Lower lobe of right lung (tissue), 2 donors: ENCODE data around the gene AHCYL1. TPM values are rescaled to one million over a fixed set of nuclear protein-coding genes. Genes with fewer than 3 reads are reported as not detected.

Experiments
- ATAC-seq, 2 donors: fragments of 200-7000 bp; cut with Tn5 transposase; one replicate each; pipeline ENCODE4 v1.9.1; 2020 to 2022; ENCODE audit warnings: mild to moderate bottlenecking in 2 of 2, moderate library complexity in 2 of 2
- DNase-seq: peaks from one replicate; pipeline ENCODE4 v3.0.0-alpha.2; 2020
- H3K27ac ChIP-seq: fragments of 200-600 bp; one replicate; pipeline ENCODE4 v1.8.0; 2022
- H3K27me3 ChIP-seq: fragments of 200-600 bp; one replicate; pipeline ENCODE4 v1.8.0; 2022; ENCODE audit warnings: low read depth
- H3K36me3 ChIP-seq: fragments of 200-600 bp; one replicate; pipeline ENCODE4 v1.8.0; 2022; ENCODE audit warnings: mild to moderate bottlenecking
- H3K4me1 ChIP-seq: fragments of 200-600 bp; one replicate; pipeline ENCODE4 v1.8.0; 2022
- H3K4me3 ChIP-seq: fragments of 200-600 bp; one replicate; pipeline ENCODE4 v1.8.0; 2022; ENCODE audit warnings: mild to moderate bottlenecking
- H3K9me3 ChIP-seq: fragments of 200-600 bp; one replicate; pipeline ENCODE4 v1.8.0; 2022
- intact Hi-C: fragments of 100-400 bp; cut with DNase I; formaldehyde crosslinking; loops from one replicate; pipeline ENCODE4 v1.11.0; 2022
- total RNA-seq: library from RNA; stranded (reverse); fragmentation: NEBNext Ultra II Directional; extraction: Animal tissue kit (Norgen Biotek cat#: 25700); gene quantifications from one replicate; pipeline ENCODE4 v1.2.1, GENCODE V29; 2021
- TF ChIP-seq, protein P1 (sequence below): fragments of 200-600 bp; IDR thresholded peaks from one replicate; pipeline ENCODE4 v1.8.0; 2022; ENCODE audit warnings: antibody characterized with exemption, mild to moderate bottlenecking
- donor health status: DM: no; HTN: yes; CAD: no; lungs with severe emphysema.

The AHCYL1 gene
- total RNA-seq, 1 donor from 2014 or later = 83.9 TPM

DNA sequence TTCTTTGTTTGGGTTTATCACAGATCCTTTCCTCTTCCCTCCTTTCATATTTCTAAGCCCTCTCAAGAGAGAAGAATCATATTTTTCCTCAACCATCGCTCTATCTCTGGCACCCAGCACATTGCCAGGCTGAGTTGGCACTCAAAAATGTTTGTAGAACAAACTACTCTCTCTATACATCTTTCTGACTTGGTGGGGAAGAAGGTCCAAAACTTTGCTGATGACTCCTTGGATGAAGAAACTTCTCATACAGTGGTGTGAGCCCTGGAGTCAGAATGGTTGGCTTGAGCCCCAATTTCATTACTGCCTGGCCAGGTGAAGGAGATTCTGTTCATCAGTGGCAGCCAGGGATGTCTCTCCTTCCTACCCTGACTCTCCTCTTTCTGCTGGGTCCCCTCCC lies 74.0 kb downstream of the AHCYL1 start:
- H3K36me3 ChIP-seq = peaks cover 54% of the 10 kb centered on the region
- peaks cover 3% of the 10 kb centered on the region for H3K4me1 ChIP-seq
- no peak for DNase-seq
- no peak overlapping the region for H3K4me3 ChIP-seq
- no peak for ATAC-seq
- H3K27me3 ChIP-seq = no peaks in the 10 kb centered on the region
- TF ChIP-seq, protein P1, sequence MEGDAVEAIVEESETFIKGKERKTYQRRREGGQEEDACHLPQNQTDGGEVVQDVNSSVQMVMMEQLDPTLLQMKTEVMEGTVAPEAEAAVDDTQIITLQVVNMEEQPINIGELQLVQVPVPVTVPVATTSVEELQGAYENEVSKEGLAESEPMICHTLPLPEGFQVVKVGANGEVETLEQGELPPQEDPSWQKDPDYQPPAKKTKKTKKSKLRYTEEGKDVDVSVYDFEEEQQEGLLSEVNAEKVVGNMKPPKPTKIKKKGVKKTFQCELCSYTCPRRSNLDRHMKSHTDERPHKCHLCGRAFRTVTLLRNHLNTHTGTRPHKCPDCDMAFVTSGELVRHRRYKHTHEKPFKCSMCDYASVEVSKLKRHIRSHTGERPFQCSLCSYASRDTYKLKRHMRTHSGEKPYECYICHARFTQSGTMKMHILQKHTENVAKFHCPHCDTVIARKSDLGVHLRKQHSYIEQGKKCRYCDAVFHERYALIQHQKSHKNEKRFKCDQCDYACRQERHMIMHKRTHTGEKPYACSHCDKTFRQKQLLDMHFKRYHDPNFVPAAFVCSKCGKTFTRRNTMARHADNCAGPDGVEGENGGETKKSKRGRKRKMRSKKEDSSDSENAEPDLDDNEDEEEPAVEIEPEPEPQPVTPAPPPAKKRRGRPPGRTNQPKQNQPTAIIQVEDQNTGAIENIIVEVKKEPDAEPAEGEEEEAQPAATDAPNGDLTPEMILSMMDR = no peak
- H3K9me3 ChIP-seq = no peaks in the 10 kb centered on the region
- no peak overlapping the region for H3K27ac ChIP-seq
- intact Hi-C loops = no loop called here

DNA sequence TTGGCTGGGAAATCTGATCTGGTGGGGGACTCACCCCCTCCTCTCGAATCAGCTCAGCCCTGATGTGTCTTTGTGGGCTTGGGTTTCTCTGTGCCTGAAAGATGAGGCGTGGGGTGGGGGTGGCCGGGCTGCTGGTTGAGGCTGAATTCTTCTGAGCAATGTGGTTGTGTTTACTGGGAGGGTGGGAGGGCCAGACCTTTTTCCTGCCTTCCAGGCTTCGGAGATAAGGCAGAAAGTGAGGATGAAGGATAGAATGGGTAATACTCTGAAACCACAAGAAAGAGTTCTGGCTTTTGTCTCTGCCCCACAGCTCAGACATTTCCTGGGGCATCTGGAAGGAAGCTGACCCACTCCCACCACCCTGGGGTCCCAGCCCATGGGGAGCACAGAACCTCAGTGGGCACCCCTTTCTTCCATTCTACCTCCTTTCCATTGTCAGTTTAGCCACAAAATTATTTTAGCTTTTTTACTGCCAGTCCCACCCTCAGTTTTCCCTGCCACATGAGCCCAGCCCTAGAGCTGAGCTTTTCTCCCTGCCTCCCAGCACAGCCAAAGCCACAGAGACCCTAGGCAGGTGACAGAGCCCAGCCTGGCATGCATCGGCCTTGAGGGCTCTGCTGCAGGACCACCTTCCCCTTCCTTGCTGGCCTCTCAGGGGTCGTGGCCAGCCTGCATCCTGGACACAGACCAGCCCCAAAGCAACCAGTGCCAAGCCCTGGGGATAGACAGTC lies 74.7 kb downstream of the AHCYL1 start:
- H3K4me1 ChIP-seq = peaks cover 3% of the 10 kb centered on the region
- intact Hi-C loops = no loop called here
- H3K27ac ChIP-seq = no peak overlapping the region
- H3K4me3 ChIP-seq = no peak overlapping the region
- no peaks in the 10 kb centered on the region for H3K27me3 ChIP-seq
- no peak for DNase-seq
- H3K36me3 ChIP-seq = peaks cover 47% of the 10 kb centered on the region
- TF ChIP-seq, protein P1 = no peak
- no peaks in the 10 kb centered on the region for H3K9me3 ChIP-seq
- ATAC-seq = no peak

DNA sequence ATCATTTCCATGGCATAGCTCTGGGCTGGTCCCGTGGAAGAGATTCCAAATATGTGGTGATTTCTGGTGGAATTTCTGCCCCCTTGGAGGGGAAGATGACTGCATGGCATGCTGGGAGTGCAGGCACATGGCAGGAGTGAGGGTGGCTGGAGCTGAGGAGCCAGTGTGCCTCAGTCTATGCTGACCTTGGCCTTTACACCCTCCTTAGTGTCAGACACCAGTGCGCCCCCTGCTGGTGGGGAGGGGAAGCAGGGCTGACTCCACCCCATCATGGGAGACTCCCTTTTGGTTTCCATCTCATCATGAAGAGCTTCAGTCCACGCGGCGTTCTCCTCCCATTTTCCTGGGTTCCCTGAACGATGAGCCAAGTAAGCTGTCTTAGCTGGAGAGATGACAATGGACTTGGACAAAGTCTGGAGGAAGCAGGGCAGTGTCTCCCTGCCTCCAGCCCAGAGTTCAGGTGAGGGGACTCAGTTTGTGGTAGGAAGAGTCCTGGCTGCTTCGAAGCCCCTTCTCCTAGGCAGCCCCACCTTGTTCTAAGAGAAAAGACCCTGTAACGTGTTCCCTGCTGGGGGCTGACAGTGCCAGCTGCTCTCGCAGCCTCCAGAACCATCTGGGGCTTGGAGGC lies 75.6 kb downstream of the AHCYL1 start:
- peaks cover 39% of the 10 kb centered on the region for H3K36me3 ChIP-seq
- peak; percentile 74 for DNase-seq
- H3K27ac ChIP-seq = no peak overlapping the region
- no peaks in the 10 kb centered on the region for H3K27me3 ChIP-seq
- H3K9me3 ChIP-seq = no peaks in the 10 kb centered on the region
- H3K4me3 ChIP-seq = no peak overlapping the region
- TF ChIP-seq, protein P1 = peak; percentile 83
- H3K4me1 ChIP-seq = peaks cover 3% of the 10 kb centered on the region
- peak; percentile 68 to 69 for ATAC-seq
- intact Hi-C loops = no loop called here

DNA sequence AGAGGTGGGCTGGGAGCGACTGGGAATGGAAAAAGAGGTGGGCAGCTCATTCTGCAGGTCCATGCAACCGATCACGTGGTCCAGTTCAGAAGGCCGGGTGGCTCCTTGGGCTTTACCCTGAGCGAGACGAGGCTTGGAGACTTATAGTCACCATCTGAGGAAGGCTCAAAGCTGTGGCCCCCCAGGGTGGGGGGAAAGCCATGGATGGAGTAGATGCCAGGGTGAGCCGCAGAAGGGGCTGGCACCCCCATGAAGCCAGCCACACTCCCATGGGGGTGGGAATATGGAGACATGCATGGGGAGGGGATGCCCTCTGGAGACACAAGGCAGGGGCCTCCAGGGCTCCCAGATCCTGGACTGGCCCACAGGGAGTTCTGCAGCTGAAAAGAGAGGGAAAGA lies 76.1 kb downstream of the AHCYL1 start:
- DNase-seq (no peak), ATAC-seq (no peak)
- intact Hi-C loops = no loop called here
- Histone ChIP-seq H3K36me3 (peaks cover 34% of the 10 kb centered on the region), H3K27me3 (no peaks in the 10 kb centered on the region), H3K4me1 (peaks cover 3% of the 10 kb centered on the region), H3K4me3 (no peak overlapping the region), H3K9me3 (no peaks in the 10 kb centered on the region), H3K27ac (no peak overlapping the region)
- TF ChIP-seq, protein P1 = no peak

DNA sequence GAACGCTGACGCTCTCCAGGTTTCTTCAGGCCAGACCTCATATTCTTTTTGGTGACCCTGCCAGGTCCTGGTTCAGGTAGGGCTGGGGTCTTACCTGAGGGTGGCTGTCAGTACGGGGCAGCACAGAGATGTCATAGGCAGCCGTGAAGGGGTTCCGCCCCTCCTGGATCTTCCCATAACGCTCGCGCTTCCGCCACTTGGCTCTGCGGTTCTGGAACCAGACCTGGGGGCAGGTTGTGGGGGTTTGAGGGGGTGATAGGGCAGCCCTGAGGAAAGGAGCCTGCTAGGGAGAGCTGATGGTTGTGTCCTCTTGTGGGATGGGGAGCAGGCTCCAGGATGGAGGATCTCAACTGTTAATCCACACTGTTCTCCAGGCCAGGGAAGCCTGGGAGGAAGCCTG lies 76.8 kb downstream of the AHCYL1 start:
- intact Hi-C loops = no loop called here
- TF ChIP-seq, protein P1 = no peak

More for the DNA sequence above, 76.8 kb downstream of the AHCYL1 start:
- H3K4me1 ChIP-seq = peaks cover 3% of the 10 kb centered on the region
- no peak overlapping the region for H3K27ac ChIP-seq
- peaks cover 27% of the 10 kb centered on the region for H3K36me3 ChIP-seq
- no peaks in the 10 kb centered on the region for H3K9me3 ChIP-seq
- DNase-seq (no peak), ATAC-seq (no peak)
- H3K27me3 ChIP-seq = peaks cover 4% of the 10 kb centered on the region
- H3K4me3 ChIP-seq = no peak overlapping the region
